Memory B cell (primary cell): ENCODE data around the gene MAML3.
"Not testable (repeated sequence)": the region's sequence is repeated elsewhere in the genome, so short reads cannot be mapped to it uniquely, and the experiment has no call there.

Experiments
- ATAC-seq: fragments of 150-1000 bp; cut with Tn5 transposase; 2 replicates; pipeline ENCODE4 v1.10.0; 2021; ENCODE audit warnings: low read depth, mild to moderate bottlenecking, moderate library complexity
- DNase-seq, 2 donors: peaks; one replicate each; pipeline ENCODE4 v3.0.0; 2022; ENCODE audit warnings: low spot score in 2 of 2
- H3K27ac Mint-ChIP-seq: one replicate; pipeline ENCODE4 v1.8.0; 2022; ENCODE audit warnings: mild to moderate bottlenecking, moderate library complexity, mixed read lengths
- H3K27me3 Mint-ChIP-seq: one replicate; pipeline ENCODE4 v1.8.0; 2022; ENCODE audit warnings: mixed read lengths
- H3K36me3 Mint-ChIP-seq: one replicate; pipeline ENCODE4 v1.8.0; 2022; ENCODE audit warnings: mild to moderate bottlenecking, mixed read lengths
- H3K4me1 Mint-ChIP-seq: one replicate; pipeline ENCODE4 v1.8.0; 2022; ENCODE audit warnings: mixed read lengths
- H3K4me3 Mint-ChIP-seq: one replicate; pipeline ENCODE4 v1.8.0; 2022; ENCODE audit warnings: mild to moderate bottlenecking, moderate library complexity, mixed read lengths
- H3K9me3 Mint-ChIP-seq: one replicate; pipeline ENCODE4 v1.8.0; 2022; ENCODE audit warnings: mixed read lengths

Gene MAML3

GRCh38 chr4:139958739-139959098 lies 195.3 kb downstream of the MAML3 start:
- H3K27ac Mint-ChIP-seq: no peak overlapping the region
- H3K27me3 Mint-ChIP-seq: peaks cover 8% of the 10 kb centered on the region
- no peaks in the 10 kb centered on the region for H3K4me1 Mint-ChIP-seq
- H3K4me3 Mint-ChIP-seq: no peak overlapping the region
- no peak for ATAC-seq
- no peaks in the 10 kb centered on the region for H3K36me3 Mint-ChIP-seq
- no peak for DNase-seq
- H3K9me3 Mint-ChIP-seq: no peaks in the 10 kb centered on the region

- no peaks in the 10 kb centered on the region for H3K36me3 Mint-ChIP-seq
- DNase-seq (no peak), ATAC-seq (no peak)
- no peaks in the 10 kb centered on the region for H3K9me3 Mint-ChIP-seq
- H3K4me3 Mint-ChIP-seq: no peak overlapping the region
- H3K27ac Mint-ChIP-seq: no peak overlapping the region
- H3K27me3 Mint-ChIP-seq: peaks cover 8% of the 10 kb centered on the region
- H3K4me1 Mint-ChIP-seq: no peaks in the 10 kb centered on the region
Observed at GRCh38 chr4:139957986-139958738, 195.8 kb downstream of the MAML3 start.

GRCh38 chr4:139957065-139957464 lies 196.9 kb downstream of the MAML3 start:
- peaks cover 11% of the 10 kb centered on the region for H3K27me3 Mint-ChIP-seq
- no peaks in the 10 kb centered on the region for H3K4me1 Mint-ChIP-seq
- no peak overlapping the region for H3K27ac Mint-ChIP-seq
- H3K36me3 Mint-ChIP-seq: no peaks in the 10 kb centered on the region
- no peak overlapping the region for H3K4me3 Mint-ChIP-seq
- DNase-seq (no peak), ATAC-seq (no peak)
- H3K9me3 Mint-ChIP-seq: no peaks in the 10 kb centered on the region

GRCh38 chr4:139956507-139957017 lies 197.4 kb downstream of the MAML3 start:
- Mint-ChIP-seq H3K4me3 (no peak overlapping the region), H3K9me3 (no peaks in the 10 kb centered on the region)
- ATAC-seq: no peak

GRCh38 chr4:139955600-139955999 lies 198.4 kb downstream of the MAML3 start:
- no peaks in the 10 kb centered on the region for H3K9me3 Mint-ChIP-seq
- H3K4me3 Mint-ChIP-seq: no peak overlapping the region
- H3K36me3 Mint-ChIP-seq: no peaks in the 10 kb centered on the region
- DNase-seq (no peak), ATAC-seq (no peak)
- no peaks in the 10 kb centered on the region for H3K4me1 Mint-ChIP-seq
- peaks cover 19% of the 10 kb centered on the region for H3K27me3 Mint-ChIP-seq
- H3K27ac Mint-ChIP-seq: no peak overlapping the region

More at GRCh38 chr4:139956507-139957017, 197.4 kb downstream of the MAML3 start:
- H3K27me3 Mint-ChIP-seq: peaks cover 12% of the 10 kb centered on the region
- H3K4me1 Mint-ChIP-seq: no peaks in the 10 kb centered on the region
- H3K27ac Mint-ChIP-seq: no peak overlapping the region
- no peak for DNase-seq
- no peaks in the 10 kb centered on the region for H3K36me3 Mint-ChIP-seq

GRCh38 chr4:139954512-139954911 lies 199.5 kb downstream of the MAML3 start:
- Mint-ChIP-seq H3K27ac (no peak overlapping the region), H3K36me3 (no peaks in the 10 kb centered on the region), H3K4me3 (no peak overlapping the region), H3K27me3 (peaks cover 18% of the 10 kb centered on the region), H3K9me3 (peaks cover 3% of the 10 kb centered on the region), H3K4me1 (no peaks in the 10 kb centered on the region)
- ATAC-seq (no peak), DNase-seq (no peak)

- H3K4me1 Mint-ChIP-seq: peaks cover 3% of the 10 kb centered on the region
- peaks cover 20% of the 10 kb centered on the region for H3K27me3 Mint-ChIP-seq
- H3K36me3 Mint-ChIP-seq: no peaks in the 10 kb centered on the region
- H3K4me3 Mint-ChIP-seq: no peak overlapping the region
- no peak overlapping the region for H3K27ac Mint-ChIP-seq
- ATAC-seq (no peak), DNase-seq (no peak)
- peaks cover 3% of the 10 kb centered on the region for H3K9me3 Mint-ChIP-seq
Observed at GRCh38 chr4:139951021-139951420, 203.0 kb downstream of the MAML3 start.

GRCh38 chr4:139950568-139950967 lies 203.4 kb downstream of the MAML3 start:
- peaks cover 3% of the 10 kb centered on the region for H3K9me3 Mint-ChIP-seq
- peaks cover 3% of the 10 kb centered on the region for H3K4me1 Mint-ChIP-seq
- H3K27ac Mint-ChIP-seq: no peak overlapping the region
- H3K4me3 Mint-ChIP-seq: no peak overlapping the region
- no peak for DNase-seq
- H3K36me3 Mint-ChIP-seq: no peaks in the 10 kb centered on the region
- ATAC-seq: no peak
- H3K27me3 Mint-ChIP-seq: peaks cover 19% of the 10 kb centered on the region

GRCh38 chr4:139944916-139945315 lies 209.1 kb downstream of the MAML3 start:
- not testable (repeated sequence) for H3K36me3 Mint-ChIP-seq, H3K27ac Mint-ChIP-seq, DNase-seq, H3K9me3 Mint-ChIP-seq, H3K4me1 Mint-ChIP-seq, ATAC-seq, H3K4me3 Mint-ChIP-seq
- H3K27me3 Mint-ChIP-seq: peaks cover 11% of the 10 kb centered on the region

GRCh38 chr4:139943277-139943676 lies 210.7 kb downstream of the MAML3 start:
- H3K27ac Mint-ChIP-seq: no peak overlapping the region
- H3K4me3 Mint-ChIP-seq: no peak overlapping the region
- ATAC-seq: no peak
- no peak for DNase-seq
- peaks cover 8% of the 10 kb centered on the region for H3K27me3 Mint-ChIP-seq
- H3K4me1 Mint-ChIP-seq: peaks cover 3% of the 10 kb centered on the region
- H3K9me3 Mint-ChIP-seq: no peaks in the 10 kb centered on the region
- H3K36me3 Mint-ChIP-seq: no peaks in the 10 kb centered on the region

- peaks cover 9% of the 10 kb centered on the region for H3K27me3 Mint-ChIP-seq
- ATAC-seq (no peak), DNase-seq (no peak)
- no peak overlapping the region for H3K27ac Mint-ChIP-seq
- H3K4me1 Mint-ChIP-seq: peaks cover 3% of the 10 kb centered on the region
- no peak overlapping the region for H3K4me3 Mint-ChIP-seq
- no peaks in the 10 kb centered on the region for H3K36me3 Mint-ChIP-seq
- H3K9me3 Mint-ChIP-seq: no peaks in the 10 kb centered on the region
Observed at GRCh38 chr4:139942241-139942640, 211.7 kb downstream of the MAML3 start.

GRCh38 chr4:139940600-139940999 lies 213.4 kb downstream of the MAML3 start:
- H3K4me3 Mint-ChIP-seq: no peak overlapping the region
- H3K36me3 Mint-ChIP-seq: no peaks in the 10 kb centered on the region
- peaks cover 6% of the 10 kb centered on the region for H3K27me3 Mint-ChIP-seq
- H3K27ac Mint-ChIP-seq: no peak overlapping the region
- H3K4me1 Mint-ChIP-seq: no peaks in the 10 kb centered on the region
- ATAC-seq: no peak
- DNase-seq: no peak
- H3K9me3 Mint-ChIP-seq: no peaks in the 10 kb centered on the region

- no peaks in the 10 kb centered on the region for H3K36me3 Mint-ChIP-seq
- no peaks in the 10 kb centered on the region for H3K4me1 Mint-ChIP-seq
- H3K27me3 Mint-ChIP-seq: peaks cover 6% of the 10 kb centered on the region
- ATAC-seq (no peak), DNase-seq (no peak)
- H3K27ac Mint-ChIP-seq: no peak overlapping the region
- no peaks in the 10 kb centered on the region for H3K9me3 Mint-ChIP-seq
- H3K4me3 Mint-ChIP-seq: no peak overlapping the region
Observed at GRCh38 chr4:139938414-139938813, 215.6 kb downstream of the MAML3 start.

- Mint-ChIP-seq H3K9me3 (no peaks in the 10 kb centered on the region), H3K4me3 (no peak overlapping the region), H3K27ac (no peak overlapping the region), H3K4me1 (no peaks in the 10 kb centered on the region), H3K36me3 (no peaks in the 10 kb centered on the region), H3K27me3 (peaks cover 4% of the 10 kb centered on the region)
- no peak for DNase-seq
- no peak for ATAC-seq
Observed at GRCh38 chr4:139935911-139936310, 218.1 kb downstream of the MAML3 start.

- ATAC-seq (no peak), DNase-seq (no peak)
- no peak overlapping the region for H3K27ac Mint-ChIP-seq
- no peaks in the 10 kb centered on the region for H3K36me3 Mint-ChIP-seq
- H3K9me3 Mint-ChIP-seq: no peaks in the 10 kb centered on the region
- no peak overlapping the region for H3K4me3 Mint-ChIP-seq
- H3K27me3 Mint-ChIP-seq: peaks cover 2% of the 10 kb centered on the region
- H3K4me1 Mint-ChIP-seq: no peaks in the 10 kb centered on the region
Observed at GRCh38 chr4:139934708-139935195, 219.2 kb downstream of the MAML3 start.
